HG03442 (cell line): ENCODE data around the gene SUCLG2.
A peak's percentile ranks its signal among the peaks of the same experiment; 100 is the strongest.

Source experiments
- ATAC-seq: cut with Tn5 transposase; IDR thresholded peaks from one replicate; pipeline ENCODE4 v1.9.1; 2021; ENCODE audit warnings: mild to moderate bottlenecking, moderate library complexity; ENCODE audit not compliant: unreplicated experiment

The SUCLG2 gene

DNA sequence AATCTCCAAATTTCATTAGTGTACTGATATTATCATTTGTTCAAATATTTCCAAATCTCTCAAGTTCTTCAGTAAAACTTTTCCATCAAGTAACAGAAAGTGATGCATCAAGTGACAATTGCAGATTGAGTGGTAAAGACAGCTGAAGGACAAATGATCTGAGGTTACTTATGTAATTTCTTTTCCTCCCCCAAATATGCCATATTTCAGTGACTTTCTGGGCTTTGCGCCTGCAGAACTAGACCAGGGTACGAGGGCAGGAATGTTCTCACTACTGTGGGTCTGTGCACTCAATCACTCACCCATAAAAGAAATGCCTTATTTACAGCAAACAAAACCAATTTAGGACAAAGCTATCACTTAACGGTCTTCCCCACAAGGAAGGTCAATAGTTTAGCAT lies 4.7 kb downstream of the SUCLG2 start:
- ATAC-seq = no peak

DNA sequence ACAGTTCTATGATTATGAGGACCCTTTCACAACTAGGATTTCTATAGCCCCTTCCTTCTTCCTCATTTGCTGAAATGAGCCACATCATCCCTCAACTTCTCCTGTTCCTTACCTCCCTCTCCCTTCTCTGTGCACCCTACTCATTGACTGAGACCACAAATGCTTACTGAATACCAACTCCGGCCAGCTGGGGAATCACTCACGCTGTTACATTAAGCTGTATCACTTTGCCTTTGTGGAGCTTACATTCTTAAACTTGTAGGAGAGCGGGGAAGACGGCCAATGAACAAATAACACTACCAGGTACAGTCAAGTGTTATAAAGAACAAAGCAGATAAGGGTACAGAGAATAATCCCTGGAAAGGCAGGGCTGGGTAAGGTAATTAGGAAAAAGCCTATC lies 5.7 kb downstream of the SUCLG2 start:
- ATAC-seq = no peak

GRCh38 chr3:67648229-67648628 lies 6.2 kb downstream of the SUCLG2 start:
- no peak for ATAC-seq

DNA sequence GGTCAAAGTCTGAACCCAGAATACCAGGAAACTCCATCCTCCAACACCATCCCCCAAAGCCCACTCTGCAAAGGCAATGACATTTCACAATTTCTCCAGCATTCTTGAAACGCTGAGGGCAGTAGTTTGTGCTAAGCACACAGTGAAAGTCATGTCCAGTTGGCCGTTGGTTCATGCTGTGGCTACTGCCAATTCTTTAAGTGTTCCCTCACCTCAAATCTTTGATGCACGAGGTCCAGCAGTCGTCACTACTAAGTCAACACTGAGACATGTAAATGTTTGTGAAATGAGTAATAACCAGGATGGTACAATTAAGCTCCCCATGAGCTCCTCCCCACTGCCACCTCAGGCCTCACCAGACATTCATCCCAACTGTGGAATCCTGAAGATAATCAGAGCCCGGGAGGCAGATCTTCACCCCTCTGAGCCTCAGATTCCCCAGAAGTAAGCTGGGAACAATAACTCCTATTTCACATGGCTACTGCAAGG lies 7.0 kb downstream of the SUCLG2 start:
- no peak for ATAC-seq

- ATAC-seq = no peak
Measured at GRCh38 chr3:67646586-67647234, 7.7 kb downstream of the SUCLG2 start.

GRCh38 chr3:67644827-67645226 lies 9.6 kb downstream of the SUCLG2 start:
- ATAC-seq = no peak

- no peak for ATAC-seq
Measured at GRCh38 chr3:67642734-67643133, 11.7 kb downstream of the SUCLG2 start.

DNA sequence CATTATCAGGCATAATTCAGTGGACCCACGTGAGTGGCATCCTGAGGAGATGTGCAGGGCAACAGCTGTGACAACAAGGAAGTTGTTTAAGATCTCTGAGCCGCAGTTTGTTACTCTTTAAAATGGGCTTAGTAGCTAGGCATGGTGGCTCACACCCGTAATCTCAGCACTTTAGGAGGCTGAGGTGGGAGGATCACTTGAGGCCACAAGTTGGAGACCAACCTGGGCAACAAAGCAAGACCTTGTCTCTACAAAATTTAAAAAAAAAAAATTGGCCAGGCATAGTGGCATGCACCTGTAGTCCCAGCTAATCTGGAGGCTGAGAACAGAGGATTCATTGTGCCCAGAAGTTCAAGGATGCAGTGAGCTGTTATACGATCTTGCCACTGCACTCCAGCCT lies 12.2 kb downstream of the SUCLG2 start:
- no peak for ATAC-seq

- peak; percentile 63 for ATAC-seq
Measured at GRCh38 chr3:67641451-67641850, 13.0 kb downstream of the SUCLG2 start.

DNA sequence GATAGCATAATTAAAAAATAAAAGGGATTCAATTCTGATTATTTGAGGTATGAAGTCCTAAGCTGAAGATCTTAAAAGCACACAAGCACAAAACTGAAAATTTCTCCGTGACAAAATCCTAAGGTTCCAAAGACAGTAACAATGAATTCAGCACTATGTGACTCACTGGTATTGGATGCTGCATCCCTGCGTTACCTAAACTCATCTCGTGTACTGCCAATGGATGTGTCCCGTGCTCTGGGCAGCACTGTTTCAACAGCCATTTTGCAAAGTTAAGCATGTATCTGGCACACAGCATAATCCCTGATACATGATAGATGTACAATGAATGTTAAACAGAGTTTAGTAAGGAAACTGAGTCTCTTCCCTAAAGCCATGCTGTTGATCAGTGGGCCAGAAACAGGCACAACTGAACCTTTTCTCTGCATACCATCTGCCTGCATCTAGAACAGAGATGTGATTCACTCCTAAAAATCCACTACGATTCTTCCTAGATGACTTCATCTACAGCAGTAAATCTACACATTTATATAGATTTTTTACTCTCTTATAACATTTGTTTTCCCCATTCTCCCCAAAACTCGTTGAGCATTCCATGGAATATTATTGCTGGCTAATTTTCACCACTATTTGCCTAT lies 14.3 kb downstream of the SUCLG2 start:
- no peak for ATAC-seq

GRCh38 chr3:67637255-67637900 lies 17.0 kb downstream of the SUCLG2 start:
- no peak for ATAC-seq

DNA sequence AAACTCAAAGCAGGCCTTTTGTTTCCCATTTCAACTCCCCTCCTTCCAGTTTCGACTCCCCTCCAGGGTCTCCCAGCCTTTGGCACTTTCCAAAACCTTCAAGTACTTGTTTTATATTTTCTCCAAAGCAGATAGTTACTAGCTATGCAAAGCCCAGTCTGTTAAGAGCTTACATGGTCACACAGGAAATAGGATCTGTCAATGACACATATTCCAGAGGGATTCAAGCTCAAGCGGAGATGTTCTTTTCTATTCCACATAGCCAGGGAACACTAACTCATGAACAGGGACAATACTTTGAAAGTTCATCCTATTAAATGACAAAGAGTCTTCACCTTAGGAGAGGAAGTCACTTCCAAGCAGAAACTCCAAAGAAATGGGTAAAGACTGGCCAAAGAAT lies 18.6 kb downstream of the SUCLG2 start:
- no peak for ATAC-seq

- no peak for ATAC-seq
Measured at GRCh38 chr3:67635257-67635656, 19.2 kb downstream of the SUCLG2 start.

DNA sequence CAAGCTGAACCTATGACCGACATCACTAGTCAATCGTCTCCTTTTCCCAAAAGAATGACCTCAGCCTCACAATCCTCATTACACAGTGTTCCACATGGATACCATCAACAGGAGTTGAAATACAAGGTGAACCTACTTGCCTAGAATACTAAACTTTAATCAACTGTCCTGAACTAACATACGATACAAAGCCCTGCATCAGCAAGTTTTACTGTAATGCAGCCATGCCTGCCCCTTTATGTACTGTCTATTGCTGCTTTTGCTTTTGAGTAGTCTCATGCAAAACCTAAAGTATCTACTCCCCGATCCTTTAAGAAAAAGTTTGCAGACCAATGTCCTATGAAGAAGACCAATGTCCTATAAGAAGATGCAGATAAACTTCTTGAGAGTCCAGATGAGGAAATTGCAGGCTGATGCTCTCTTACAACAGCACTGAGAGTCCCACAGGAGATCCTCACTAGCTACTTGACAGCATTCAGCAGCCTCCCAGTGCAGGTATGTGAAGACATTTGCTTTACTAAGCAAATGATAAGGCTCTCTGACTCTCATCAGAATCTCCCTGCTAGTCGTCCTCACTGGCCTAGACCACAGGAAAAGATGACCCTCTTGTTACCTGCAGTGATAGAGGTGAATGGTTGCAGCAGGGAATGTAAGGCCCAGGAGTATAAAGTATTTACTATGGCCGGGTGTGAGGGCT lies 23.6 kb downstream of the SUCLG2 start:
- ATAC-seq = no peak

- ATAC-seq = no peak
Measured at GRCh38 chr3:67624687-67625086, 29.7 kb downstream of the SUCLG2 start.

DNA sequence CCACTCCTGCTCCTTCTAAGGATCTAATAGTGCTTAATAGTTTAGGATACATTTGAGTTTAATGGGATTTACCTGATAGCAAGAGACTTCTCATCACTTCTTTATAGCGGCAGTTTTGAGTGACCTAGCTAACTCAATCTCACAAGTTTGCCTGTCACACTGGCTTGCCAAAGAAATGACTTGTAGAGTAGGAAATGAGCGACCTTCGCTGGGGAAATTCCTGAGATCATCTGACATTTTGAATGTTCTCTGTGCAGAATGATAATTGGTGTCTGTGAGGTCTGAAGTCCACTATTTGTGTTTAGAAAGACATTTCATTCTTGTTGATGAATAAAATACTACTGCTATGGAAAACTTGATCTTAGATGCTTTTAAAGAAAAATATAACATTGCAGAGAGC lies 30.3 kb downstream of the SUCLG2 start:
- ATAC-seq = no peak

DNA sequence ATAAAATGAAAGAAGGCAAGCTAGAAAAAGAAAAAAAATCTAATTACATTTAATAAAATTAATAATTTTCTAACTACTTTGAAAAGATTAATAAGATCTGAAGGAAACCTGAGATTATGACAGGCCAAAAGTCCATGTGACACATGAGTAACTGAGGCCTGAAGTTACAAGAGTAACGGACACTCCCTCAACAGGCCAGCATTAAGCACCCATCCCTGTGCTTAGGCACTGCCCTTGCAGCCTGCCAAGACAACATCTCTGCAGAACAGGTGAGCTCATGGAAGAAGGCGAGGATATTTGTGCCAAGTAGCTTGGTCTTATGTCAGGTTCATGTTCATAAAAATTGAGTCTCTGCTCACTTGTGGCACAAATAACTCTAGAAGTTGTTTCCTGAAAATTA lies 31.8 kb downstream of the SUCLG2 start:
- ATAC-seq = no peak

DNA sequence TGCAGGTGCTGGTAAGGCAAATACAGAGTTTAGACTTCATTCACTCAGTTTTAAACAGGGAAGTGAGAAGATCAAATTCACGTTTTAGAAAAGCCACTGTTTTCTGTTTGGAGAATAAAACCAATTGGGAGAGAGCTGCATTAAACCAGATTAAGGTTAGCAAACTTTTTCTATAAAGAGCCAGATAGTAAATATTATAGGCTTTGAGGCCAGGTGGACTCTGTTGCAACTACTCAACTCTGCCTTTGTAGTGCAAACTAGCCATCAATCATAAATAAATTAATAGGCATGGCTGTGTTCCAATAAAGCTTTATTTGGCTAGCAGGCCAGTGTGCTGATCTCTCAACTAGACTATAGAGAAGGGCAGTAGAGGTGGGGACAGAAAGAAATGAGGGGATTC lies 33.5 kb downstream of the SUCLG2 start:
- no peak for ATAC-seq

DNA sequence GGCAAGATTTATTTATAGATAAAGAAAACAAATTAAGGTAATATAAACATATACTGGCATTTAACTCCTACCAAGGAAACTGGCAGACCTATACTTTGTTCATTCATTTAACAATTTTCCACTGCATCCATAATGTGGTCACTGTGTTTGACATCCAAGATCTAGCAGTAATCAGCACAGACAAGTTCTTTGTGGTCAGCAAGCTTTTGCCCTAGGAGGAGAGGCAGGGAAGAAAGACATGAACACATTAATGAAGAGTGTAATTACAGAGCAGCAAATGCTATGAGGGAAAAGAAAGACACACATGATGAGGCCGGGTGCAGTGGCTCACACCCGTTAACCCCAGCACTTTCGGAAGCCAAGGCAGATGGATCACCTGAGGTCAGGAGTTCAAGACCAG lies 34.4 kb downstream of the SUCLG2 start:
- no peak for ATAC-seq

DNA sequence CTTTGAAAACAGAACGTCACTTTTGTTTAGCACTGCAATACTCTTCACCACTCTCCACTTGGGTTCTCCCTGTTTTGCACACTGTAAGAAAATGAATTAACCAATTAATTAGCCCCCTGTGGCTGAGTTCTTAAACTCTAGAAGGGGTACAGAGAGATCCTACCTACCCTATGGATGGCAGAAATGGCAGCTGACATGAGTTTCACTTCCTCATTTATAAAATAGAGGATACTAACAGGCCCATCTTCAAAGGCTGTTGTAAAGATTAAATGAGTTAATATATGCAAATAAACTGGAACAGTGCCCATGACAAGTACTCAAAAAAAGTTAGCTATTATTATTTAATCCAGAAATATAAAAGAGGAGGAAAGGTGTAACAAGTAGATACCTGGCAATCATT lies 36.9 kb downstream of the SUCLG2 start:
- peak; percentile 68 for ATAC-seq

- ATAC-seq = no peak
Measured at GRCh38 chr3:67616046-67616445, 38.4 kb downstream of the SUCLG2 start.

DNA sequence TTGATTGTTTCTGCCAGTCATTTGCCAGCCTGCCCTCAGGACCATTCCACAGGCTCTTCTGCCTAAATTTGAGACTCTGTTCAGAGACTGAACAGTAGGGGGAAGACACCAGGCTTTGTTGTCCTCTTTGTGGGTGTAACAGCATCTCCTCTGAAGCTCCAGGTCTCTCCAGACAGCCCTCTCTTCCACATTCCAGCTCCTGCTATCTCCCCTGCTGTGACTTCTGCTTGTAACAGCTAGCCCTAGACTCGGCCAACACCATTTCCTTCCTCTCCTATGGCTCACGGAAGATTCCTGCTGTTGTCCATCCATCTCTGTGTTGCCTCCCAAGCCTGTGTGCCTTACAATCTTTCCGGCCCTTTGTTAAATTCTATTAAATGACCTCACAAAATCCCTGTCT lies 40.2 kb downstream of the SUCLG2 start:
- no peak for ATAC-seq
